ENCODE results near the gene VIT.

DNA sequence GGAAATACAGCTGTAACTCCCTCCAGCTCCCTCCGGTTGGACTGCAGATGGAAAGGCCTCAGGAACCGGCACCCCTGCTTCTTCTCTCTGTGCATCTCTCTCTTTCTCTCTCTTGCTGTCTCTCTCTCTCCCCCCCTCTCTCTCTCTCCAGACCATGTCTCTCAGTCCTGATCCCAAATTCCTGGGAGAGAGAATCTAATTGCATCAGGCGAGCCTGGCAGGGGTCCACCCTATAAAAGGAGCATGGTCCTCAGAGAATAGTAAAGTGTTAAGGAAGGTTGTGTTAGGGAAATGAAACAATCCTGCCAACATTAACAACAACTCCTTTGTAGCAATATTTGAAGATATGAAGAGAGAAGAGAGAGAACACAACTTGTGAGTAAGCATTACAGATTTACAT lies 36.7 kb downstream of the VIT start:
- TF ChIP-seq EZH2 (IDR thresholded peaks at IDR 0.05; ENCODE audit: borderline replicate concordance, low read length) = no peak
- TF ChIP-seq, protein P1, sequence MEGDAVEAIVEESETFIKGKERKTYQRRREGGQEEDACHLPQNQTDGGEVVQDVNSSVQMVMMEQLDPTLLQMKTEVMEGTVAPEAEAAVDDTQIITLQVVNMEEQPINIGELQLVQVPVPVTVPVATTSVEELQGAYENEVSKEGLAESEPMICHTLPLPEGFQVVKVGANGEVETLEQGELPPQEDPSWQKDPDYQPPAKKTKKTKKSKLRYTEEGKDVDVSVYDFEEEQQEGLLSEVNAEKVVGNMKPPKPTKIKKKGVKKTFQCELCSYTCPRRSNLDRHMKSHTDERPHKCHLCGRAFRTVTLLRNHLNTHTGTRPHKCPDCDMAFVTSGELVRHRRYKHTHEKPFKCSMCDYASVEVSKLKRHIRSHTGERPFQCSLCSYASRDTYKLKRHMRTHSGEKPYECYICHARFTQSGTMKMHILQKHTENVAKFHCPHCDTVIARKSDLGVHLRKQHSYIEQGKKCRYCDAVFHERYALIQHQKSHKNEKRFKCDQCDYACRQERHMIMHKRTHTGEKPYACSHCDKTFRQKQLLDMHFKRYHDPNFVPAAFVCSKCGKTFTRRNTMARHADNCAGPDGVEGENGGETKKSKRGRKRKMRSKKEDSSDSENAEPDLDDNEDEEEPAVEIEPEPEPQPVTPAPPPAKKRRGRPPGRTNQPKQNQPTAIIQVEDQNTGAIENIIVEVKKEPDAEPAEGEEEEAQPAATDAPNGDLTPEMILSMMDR (conservative IDR thresholded peaks at IDR 0.05 in 1 of 2, IDR thresholded peaks at IDR 0.05 in 1 of 2; ENCODE audit: extremely low read depth in 1 of 2, insufficient read depth in 1 of 2, low read depth in 1 of 2, low read length in 2 of 2) = no peak
